SK-N-SH treated with all-trans-retinoic acid at 6 μM for 48 hours (cell line): ENCODE measurements around the gene THSD7A.

Source experiments
- ATAC-seq: fragments of 200-7000 bp; cut with Tn5 transposase; 3 replicates; pipeline ENCODE4 v1.9.1; 2020; ENCODE audit warnings: mild to moderate bottlenecking, moderate library complexity
- ARNTL ChIP-seq: fragments of 450-650 bp; formaldehyde crosslinking; IDR thresholded peaks from 2 replicates; pipeline ENCODE4 v1.5.0; 2020; ENCODE audit warnings: low read depth, mild to moderate bottlenecking, moderate library complexity, borderline replicate concordance
- BACH2 ChIP-seq: fragments of 250-450 bp; sonication (Bioruptor Pico); IDR thresholded peaks from 2 replicates; pipeline ENCODE4 v1.9.0; 2021; ENCODE audit warnings: mild to moderate bottlenecking, borderline replicate concordance
- CREB5 ChIP-seq: fragments of 250-450 bp; sonication (Bioruptor Pico); IDR thresholded peaks from 2 replicates; pipeline ENCODE4 v1.5.1; 2020; ENCODE audit warnings: low read depth, mild to moderate bottlenecking, moderate library complexity
- CSDC2 ChIP-seq: fragments of 250-450 bp; sonication (Bioruptor Pico); IDR thresholded peaks from 2 replicates; pipeline ENCODE4 v1.5.0; 2020; ENCODE audit warnings: mild to moderate bottlenecking, moderate library complexity
- CSRNP3 ChIP-seq: fragments of 250-450 bp; sonication (Bioruptor Pico); IDR thresholded peaks from 2 replicates; pipeline ENCODE4 v1.5.1; 2021; ENCODE audit warnings: mild to moderate bottlenecking, moderate library complexity
- ESRRG ChIP-seq: fragments of 250-450 bp; sonication (Bioruptor Pico); IDR thresholded peaks from 2 replicates; pipeline ENCODE4 v1.6.1; 2021; ENCODE audit warnings: mild to moderate bottlenecking
- GLIS3 ChIP-seq: fragments of 250-450 bp; sonication (Bioruptor Pico); IDR thresholded peaks from 2 replicates; pipeline ENCODE4 v1.5.0; 2020; ENCODE audit warnings: mild to moderate bottlenecking, moderate library complexity
- OSR1 ChIP-seq: fragments of 250-450 bp; sonication (Bioruptor Pico); IDR thresholded peaks from 2 replicates; pipeline ENCODE4 v1.8.0; 2022; ENCODE audit warnings: moderate library complexity, mild to moderate bottlenecking, inconsistent platforms
- PATZ1 ChIP-seq: fragments of 250-450 bp; sonication (Bioruptor Pico); IDR thresholded peaks from 2 replicates; pipeline ENCODE4 v1.8.0; 2020; ENCODE audit warnings: mild to moderate bottlenecking, moderate library complexity, borderline replicate concordance
- POU6F1 ChIP-seq: fragments of 250-450 bp; sonication (Bioruptor Pico); IDR thresholded peaks from 2 replicates; pipeline ENCODE4 v1.8.0; 2021; ENCODE audit warnings: low read depth, mild to moderate bottlenecking, moderate library complexity, borderline replicate concordance
- PPARA ChIP-seq: fragments of 250-450 bp; sonication (Bioruptor Pico); IDR thresholded peaks from 2 replicates; pipeline ENCODE4 v1.5.0; 2020; ENCODE audit warnings: mild to moderate bottlenecking, borderline replicate concordance
- RARB ChIP-seq: fragments of 250-450 bp; sonication (Bioruptor Pico); IDR thresholded peaks from 2 replicates; pipeline ENCODE4 v1.8.0; 2021; ENCODE audit warnings: mild to moderate bottlenecking, moderate library complexity
- SNAI2 ChIP-seq: fragments of 250-450 bp; sonication (Bioruptor Pico); IDR thresholded peaks from 2 replicates; pipeline ENCODE4 v1.5.0; 2020; ENCODE audit warnings: mild to moderate bottlenecking, moderate library complexity
- TCF4 ChIP-seq: fragments of 250-450 bp; sonication (Bioruptor Pico); IDR thresholded peaks from 2 replicates; pipeline ENCODE4 v1.8.0; 2021; ENCODE audit warnings: mild to moderate bottlenecking, moderate library complexity, borderline replicate concordance
- TOX ChIP-seq: fragments of 250-450 bp; sonication (Bioruptor Pico); IDR thresholded peaks from 2 replicates; pipeline ENCODE4 v1.8.0; 2021; ENCODE audit warnings: mild to moderate bottlenecking, moderate library complexity, borderline replicate concordance
- TSHZ2 ChIP-seq: fragments of 250-450 bp; sonication (Bioruptor Pico); IDR thresholded peaks from 2 replicates; pipeline ENCODE4 v1.5.0; 2020; ENCODE audit warnings: mild to moderate bottlenecking, moderate library complexity
- ZFP3 ChIP-seq: fragments of 250-450 bp; sonication (Bioruptor Pico); IDR thresholded peaks from 2 replicates; pipeline ENCODE4 v1.5.0; 2020; ENCODE audit warnings: mild to moderate bottlenecking, moderate library complexity
- ZFP30 ChIP-seq: fragments of 450-650 bp; formaldehyde crosslinking; IDR thresholded peaks from 2 replicates; pipeline ENCODE4 v1.5.0; 2022; ENCODE audit warnings: mild to moderate bottlenecking, moderate library complexity
- ZNF565 ChIP-seq: fragments of 450-650 bp; formaldehyde crosslinking; conservative IDR thresholded peaks from 2 replicates; pipeline ENCODE4 v1.5.0; 2020; ENCODE audit warnings: low read depth, mild to moderate bottlenecking, moderate library complexity
- ZNF70 ChIP-seq: fragments of 450-650 bp; formaldehyde crosslinking; IDR thresholded peaks from 2 replicates; pipeline ENCODE4 v1.5.0; 2020; ENCODE audit warnings: mild to moderate bottlenecking, moderate library complexity
- ZNF8 ChIP-seq: fragments of 450-650 bp; formaldehyde crosslinking; IDR thresholded peaks from 2 replicates; pipeline ENCODE4 v1.5.0; 2020; ENCODE audit warnings: mild to moderate bottlenecking, moderate library complexity

Gene THSD7A

GRCh38 chr7:11336432-11336831 lies 495.6 kb downstream of the THSD7A start (continued):
- TF ChIP-seq PATZ1: no peak
- no peak for TF ChIP-seq BACH2

GRCh38 chr7:11335947-11336346 lies 496.1 kb downstream of the THSD7A start:
- ATAC-seq: no peak
- TF ChIP-seq GLIS3 (CRISPR knock-in tag) (no peak), ARNTL (no peak)

- no peak for ATAC-seq
- TF ChIP-seq ESRRG (CRISPR knock-in tag): no peak
- no peak for TF ChIP-seq SNAI2 (CRISPR knock-in tag)
- no peak for TF ChIP-seq ZNF565 (CRISPR knock-in tag)
- TF ChIP-seq TSHZ2 (CRISPR knock-in tag): no peak
- no peak for TF ChIP-seq RARB (CRISPR knock-in tag)
- no peak for TF ChIP-seq ZFP30 (CRISPR knock-in tag)
- no peak for TF ChIP-seq PPARA (CRISPR knock-in tag)
- no peak for TF ChIP-seq GLIS3 (CRISPR knock-in tag)
- no peak for TF ChIP-seq TCF4 (CRISPR knock-in tag)
- TF ChIP-seq ARNTL: no peak
- TF ChIP-seq CSRNP3 (CRISPR knock-in tag): no peak
- TF ChIP-seq ZNF70 (CRISPR knock-in tag): no peak
- no peak for TF ChIP-seq BACH2
- TF ChIP-seq OSR1 (CRISPR knock-in tag): no peak
- no peak for TF ChIP-seq ZNF8 (CRISPR knock-in tag)
- no peak for TF ChIP-seq POU6F1 (CRISPR knock-in tag)
- TF ChIP-seq TOX (CRISPR knock-in tag): no peak
- no peak for TF ChIP-seq ZFP3 (CRISPR knock-in tag)
Observed at GRCh38 chr7:11332865-11333228, 499.2 kb downstream of the THSD7A start.

- no peak for ATAC-seq
- TF ChIP-seq TSHZ2 (CRISPR knock-in tag) (no peak), BACH2 (no peak), ZNF8 (CRISPR knock-in tag) (no peak), PATZ1 (no peak), CSDC2 (no peak), TOX (CRISPR knock-in tag) (no peak), CREB5 (CRISPR knock-in tag) (no peak), GLIS3 (CRISPR knock-in tag) (no peak), SNAI2 (CRISPR knock-in tag) (no peak), PPARA (CRISPR knock-in tag) (no peak)
Observed at GRCh38 chr7:11332186-11332864, 499.7 kb downstream of the THSD7A start.
